ENCODE results near the gene SPINT1.

Gene SPINT1

GRCh38 chr15:40892447-40893012 is 48.7 kb downstream of the SPINT1 start:
- TF ChIP-seq, protein P1, sequence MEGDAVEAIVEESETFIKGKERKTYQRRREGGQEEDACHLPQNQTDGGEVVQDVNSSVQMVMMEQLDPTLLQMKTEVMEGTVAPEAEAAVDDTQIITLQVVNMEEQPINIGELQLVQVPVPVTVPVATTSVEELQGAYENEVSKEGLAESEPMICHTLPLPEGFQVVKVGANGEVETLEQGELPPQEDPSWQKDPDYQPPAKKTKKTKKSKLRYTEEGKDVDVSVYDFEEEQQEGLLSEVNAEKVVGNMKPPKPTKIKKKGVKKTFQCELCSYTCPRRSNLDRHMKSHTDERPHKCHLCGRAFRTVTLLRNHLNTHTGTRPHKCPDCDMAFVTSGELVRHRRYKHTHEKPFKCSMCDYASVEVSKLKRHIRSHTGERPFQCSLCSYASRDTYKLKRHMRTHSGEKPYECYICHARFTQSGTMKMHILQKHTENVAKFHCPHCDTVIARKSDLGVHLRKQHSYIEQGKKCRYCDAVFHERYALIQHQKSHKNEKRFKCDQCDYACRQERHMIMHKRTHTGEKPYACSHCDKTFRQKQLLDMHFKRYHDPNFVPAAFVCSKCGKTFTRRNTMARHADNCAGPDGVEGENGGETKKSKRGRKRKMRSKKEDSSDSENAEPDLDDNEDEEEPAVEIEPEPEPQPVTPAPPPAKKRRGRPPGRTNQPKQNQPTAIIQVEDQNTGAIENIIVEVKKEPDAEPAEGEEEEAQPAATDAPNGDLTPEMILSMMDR (IDR thresholded peaks at IDR 0.05), result no peak

DNA sequence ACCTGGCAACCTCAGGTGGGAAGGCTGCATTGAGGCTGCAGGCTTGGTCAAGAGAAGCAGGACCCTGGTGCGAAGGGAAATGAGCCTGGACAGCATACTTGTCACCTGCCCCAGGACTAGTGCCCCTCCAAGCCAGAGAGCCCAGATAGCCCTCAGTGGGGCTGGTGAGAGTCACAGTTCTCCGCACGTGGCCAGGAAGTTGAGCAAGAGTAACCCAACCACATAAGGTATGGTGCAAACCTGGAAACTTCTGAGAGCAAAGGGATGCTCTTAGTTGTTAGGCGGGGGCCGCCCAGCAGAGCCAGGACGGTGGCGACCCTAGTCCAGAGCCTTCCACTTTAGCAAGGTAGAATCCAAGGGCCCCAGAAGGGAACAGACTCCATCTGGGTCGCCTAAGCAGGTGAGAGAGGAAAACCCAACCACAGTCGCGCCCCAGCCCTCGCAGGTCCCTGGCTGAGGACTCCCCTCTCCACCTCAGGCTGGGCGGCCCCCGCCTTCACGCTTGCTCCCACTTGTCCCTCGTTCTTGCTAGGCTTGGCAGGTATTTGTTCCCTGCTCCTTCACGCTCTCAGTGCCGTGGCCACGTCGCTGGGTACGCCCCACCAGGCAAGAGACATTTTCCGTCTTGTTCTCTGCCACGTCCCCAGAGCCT is 49.3 kb downstream of the SPINT1 start:
- TF ChIP-seq, protein P1 (IDR thresholded peaks at IDR 0.05), result no peak

- TF ChIP-seq, protein P1 (IDR thresholded peaks at IDR 0.05), result peak; percentile 92
Measured at GRCh38 chr15:40893733-40894680, 50.2 kb downstream of the SPINT1 start, which contains the start of gene VPS18. Gene VPS18, plus strand, starts transcription at chr15:40894450. Its CDS starts 319 bp downstream, at chr15:40894769.

DNA sequence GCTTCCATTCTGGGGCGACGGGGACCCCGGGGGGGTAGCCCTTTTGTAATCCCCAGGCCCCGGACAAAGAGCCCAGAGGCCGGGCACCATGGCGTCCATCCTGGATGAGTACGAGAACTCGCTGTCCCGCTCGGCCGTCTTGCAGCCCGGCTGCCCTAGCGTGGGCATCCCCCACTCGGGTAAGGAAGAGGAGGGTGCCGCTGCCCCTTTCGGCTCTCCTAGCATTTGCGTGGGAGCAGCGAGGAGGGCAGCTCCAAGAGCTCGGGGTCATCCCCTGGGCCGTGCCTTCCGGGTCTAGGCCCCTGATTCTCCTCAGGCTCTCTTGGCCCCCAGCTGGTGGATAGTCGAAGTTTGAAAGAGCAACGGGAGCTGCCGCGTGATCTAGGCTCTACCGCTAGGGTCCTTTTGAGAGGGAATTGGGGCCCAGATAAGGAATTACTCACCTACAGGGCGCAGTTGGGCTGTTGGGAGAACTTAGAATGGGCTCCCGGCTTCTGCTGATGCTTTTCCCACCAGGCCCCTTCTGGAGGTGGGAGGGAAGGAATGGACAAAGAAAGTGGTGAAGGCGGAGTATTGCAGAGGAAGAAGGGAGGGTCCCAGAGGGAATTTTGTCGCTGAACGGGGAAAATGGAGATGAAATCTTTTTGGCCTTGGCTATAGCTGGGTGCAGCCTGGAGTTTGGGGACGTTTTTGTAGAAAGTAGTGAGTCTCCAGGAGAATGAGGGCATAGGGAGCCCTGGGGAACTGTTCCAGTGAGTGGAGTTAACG is 51.0 kb downstream of the SPINT1 start:
- TF ChIP-seq, protein P1 (IDR thresholded peaks at IDR 0.05), result peak; percentile 46

GRCh38 chr15:40899536-40900207 is 55.8 kb downstream of the SPINT1 start:
- TF ChIP-seq, protein P1 (IDR thresholded peaks at IDR 0.05), result no peak

DNA sequence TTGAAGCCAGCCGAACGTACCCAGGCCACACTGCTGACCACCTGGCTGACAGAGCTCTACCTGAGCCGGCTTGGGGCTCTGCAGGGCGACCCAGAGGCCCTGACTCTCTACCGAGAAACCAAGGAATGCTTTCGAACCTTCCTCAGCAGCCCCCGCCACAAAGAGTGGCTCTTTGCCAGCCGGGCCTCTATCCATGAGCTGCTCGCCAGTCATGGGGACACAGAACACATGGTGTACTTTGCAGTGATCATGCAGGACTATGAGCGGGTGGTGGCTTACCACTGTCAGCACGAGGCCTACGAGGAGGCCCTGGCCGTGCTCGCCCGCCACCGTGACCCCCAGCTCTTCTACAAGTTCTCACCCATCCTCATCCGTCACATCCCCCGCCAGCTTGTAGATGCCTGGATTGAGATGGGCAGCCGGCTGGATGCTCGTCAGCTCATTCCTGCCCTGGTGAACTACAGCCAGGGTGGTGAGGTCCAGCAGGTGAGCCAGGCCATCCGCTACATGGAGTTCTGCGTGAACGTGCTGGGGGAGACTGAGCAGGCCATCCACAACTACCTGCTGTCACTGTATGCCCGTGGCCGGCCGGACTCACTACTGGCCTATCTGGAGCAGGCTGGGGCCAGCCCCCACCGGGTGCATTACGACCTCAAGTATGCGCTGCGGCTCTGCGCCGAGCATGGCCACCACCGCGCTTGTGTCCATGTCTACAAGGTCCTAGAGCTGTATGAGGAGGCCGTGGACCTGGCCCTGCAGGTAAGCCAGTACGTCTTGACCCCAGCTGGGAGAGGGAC is 56.6 kb downstream of the SPINT1 start:
- TF ChIP-seq, protein P1 (IDR thresholded peaks at IDR 0.05), result no peak
